Liver (tissue), 9 donors: ENCODE data around the gene TANGO6. TPM values are rescaled to one million over a fixed set of nuclear protein-coding genes. Genes with fewer than 3 reads are reported as not detected.

Experiments
- DNase-seq: peaks from one replicate; pipeline ENCODE4 v3.0.0-alpha.2; 2017; ENCODE audit warnings: low spot score
- H3K27ac ChIP-seq, 2 donors: one replicate each; pipeline ENCODE4 v1.7.0; 2013; ENCODE audit warnings: inconsistent platforms in 2 of 2, low read length in 2 of 2, control low read depth in 1 of 2, low read depth in 1 of 2, mild to moderate bottlenecking in 1 of 2
- H3K27me3 ChIP-seq, 4 donors: one replicate each; pipeline versions ENCODE4 v1.6.1 to v1.7.0; 2013; ENCODE audit warnings: low read length in 3 of 4, inconsistent platforms in 1 of 4, mild to moderate bottlenecking in 1 of 4, moderate library complexity in 1 of 4; ENCODE audit not compliant: control insufficient read depth in 4 of 4, insufficient read depth in 4 of 4
- H3K36me3 ChIP-seq, 4 donors: one replicate each; pipeline versions ENCODE4 v1.6.1 to v1.7.0; 2013; ENCODE audit warnings: low read length in 3 of 4, mild to moderate bottlenecking in 3 of 4, low read depth in 1 of 4, moderate library complexity in 1 of 4; ENCODE audit not compliant: control insufficient read depth in 4 of 4, insufficient read depth in 3 of 4
- H3K4me1 ChIP-seq, 4 donors: one replicate each; pipeline versions ENCODE4 v1.6.1 to v1.7.0; 2013; ENCODE audit warnings: low read length in 3 of 4, mild to moderate bottlenecking in 3 of 4, moderate library complexity in 1 of 4; ENCODE audit not compliant: control insufficient read depth in 4 of 4, insufficient read depth in 4 of 4
- H3K4me3 ChIP-seq, 3 donors: one replicate each; pipeline versions ENCODE4 v1.6.1 to v1.7.0; 2013; ENCODE audit warnings: low read length in 3 of 3, control low read depth in 1 of 3, low read depth in 1 of 3, mild to moderate bottlenecking in 1 of 3
- H3K9ac ChIP-seq, 2 donors: one replicate each; pipeline ENCODE4 v1.7.0; 2013; ENCODE audit warnings: low read length in 2 of 2, mild to moderate bottlenecking in 2 of 2, moderate library complexity in 2 of 2, control low read depth in 1 of 2, low read depth in 1 of 2
- H3K9me3 ChIP-seq, 4 donors: one replicate each; pipeline versions ENCODE4 v1.6.1 to v1.7.0; 2013; ENCODE audit warnings: low read length in 3 of 4; ENCODE audit not compliant: control insufficient read depth in 4 of 4
- ATF3 ChIP-seq: IDR thresholded peaks from 2 replicates; pipeline ENCODE4 v1.6.1; 2016; ENCODE audit warnings: antibody characterized with exemption
- CTCF ChIP-seq: fragments of 150-350 bp; IDR thresholded peaks from 2 replicates; pipeline ENCODE4 v1.5.1; 2017; ENCODE audit warnings: improper control_type of control experiment, low read depth, low read length; ENCODE audit not compliant: missing input control
- FOXA2 ChIP-seq: IDR thresholded peaks from 2 replicates; pipeline ENCODE4 v1.6.1; 2016; ENCODE audit warnings: antibody characterized with exemption
- GABPA ChIP-seq, 2 donors: IDR thresholded peaks in 1 of 2; conservative IDR thresholded peaks in 1 of 2; 2 replicates each; pipeline ENCODE4 v1.6.1; 2016; ENCODE audit warnings: antibody characterized with exemption in 2 of 2, mild to moderate bottlenecking in 1 of 2, moderate library complexity in 1 of 2
- NR2F2 ChIP-seq: IDR thresholded peaks from 2 replicates; pipeline ENCODE4 v1.6.1; 2016; ENCODE audit warnings: antibody characterized with exemption
- RAD21 ChIP-seq, 2 donors: IDR thresholded peaks; 2 replicates each; pipeline ENCODE4 v1.6.1; 2016; ENCODE audit warnings: antibody characterized with exemption in 2 of 2, mild to moderate bottlenecking in 2 of 2
- RXRA ChIP-seq, 2 donors: IDR thresholded peaks; 2 replicates each; pipeline ENCODE4 v1.6.1; 2017 to 2018; ENCODE audit warnings: antibody characterized with exemption in 2 of 2, mild to moderate bottlenecking in 1 of 2
- TAF1 ChIP-seq: conservative IDR thresholded peaks from 2 replicates; pipeline ENCODE4 v1.6.1; 2016; ENCODE audit warnings: antibody characterized with exemption, mild to moderate bottlenecking
- YY1 ChIP-seq: IDR thresholded peaks from 2 replicates; pipeline ENCODE4 v1.6.1; 2016; ENCODE audit warnings: antibody characterized with exemption, mild to moderate bottlenecking
- WGBS: extraction: QIAGEN DNeasy Blood & Tissue Kit; methylation state at CpG from one replicate; pipeline ENCODE4 v1.1.7; 2013; 5-methylcytosine and 5-hydroxymethylcytosine counted together
- polyA plus RNA-seq, 2 donors: library from polyadenylated mRNA; stranded (reverse) in 1 of 2; unstranded in 1 of 2; fragments of 200-250 nt in 1 of 2; fragments of >200 nt in 1 of 2; fragmentation: Nextera tagmentation in 1 of 2; extraction: Ambion mirVana in 1 of 2; gene quantifications; one replicate each; pipeline versions ENCODE4 v1.2.1 to v1.2.3, GENCODE V29; 2013 to 2015
- total RNA-seq, 2 donors: library from RNA; depleted of rRNA; stranded (reverse); fragments of >200 nt; gene quantifications; one replicate each; pipeline ENCODE4 v1.2.3, GENCODE V29; 2014
- TF ChIP-seq, protein P1 (sequence below): IDR thresholded peaks from 2 replicates; pipeline ENCODE4 v1.6.1; 2016; ENCODE audit warnings: antibody characterized with exemption
- TF ChIP-seq, protein P2 (sequence below): IDR thresholded peaks from 2 replicates; pipeline ENCODE4 v1.6.1; 2016; ENCODE audit warnings: antibody characterized with exemption, mild to moderate bottlenecking
- TF ChIP-seq, protein P3 (sequence below): IDR thresholded peaks from 2 replicates; pipeline ENCODE4 v1.6.1; 2016; ENCODE audit warnings: antibody characterized with exemption
- donor health status: healthy.
- donor health status: healthy.
- donor health status: healthy.
- donor health status: healthy.
- donor health status: healthy.

Gene TANGO6
- total and polyA plus RNA-seq, 4 donors, result 6.8 to 40.6 (median 10.5) TPM

- TF ChIP-seq, protein P1, sequence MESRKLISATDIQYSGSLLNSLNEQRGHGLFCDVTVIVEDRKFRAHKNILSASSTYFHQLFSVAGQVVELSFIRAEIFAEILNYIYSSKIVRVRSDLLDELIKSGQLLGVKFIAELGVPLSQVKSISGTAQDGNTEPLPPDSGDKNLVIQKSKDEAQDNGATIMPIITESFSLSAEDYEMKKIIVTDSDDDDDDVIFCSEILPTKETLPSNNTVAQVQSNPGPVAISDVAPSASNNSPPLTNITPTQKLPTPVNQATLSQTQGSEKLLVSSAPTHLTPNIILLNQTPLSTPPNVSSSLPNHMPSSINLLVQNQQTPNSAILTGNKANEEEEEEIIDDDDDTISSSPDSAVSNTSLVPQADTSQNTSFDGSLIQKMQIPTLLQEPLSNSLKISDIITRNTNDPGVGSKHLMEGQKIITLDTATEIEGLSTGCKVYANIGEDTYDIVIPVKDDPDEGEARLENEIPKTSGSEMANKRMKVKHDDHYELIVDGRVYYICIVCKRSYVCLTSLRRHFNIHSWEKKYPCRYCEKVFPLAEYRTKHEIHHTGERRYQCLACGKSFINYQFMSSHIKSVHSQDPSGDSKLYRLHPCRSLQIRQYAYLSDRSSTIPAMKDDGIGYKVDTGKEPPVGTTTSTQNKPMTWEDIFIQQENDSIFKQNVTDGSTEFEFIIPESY, result no peak
- TF ChIP-seq ATF3 (no peak), CTCF (no peak)
Observed at GRCh38 chr16:69131167-69131838, 288.0 kb downstream of the TANGO6 start (continued).

DNA sequence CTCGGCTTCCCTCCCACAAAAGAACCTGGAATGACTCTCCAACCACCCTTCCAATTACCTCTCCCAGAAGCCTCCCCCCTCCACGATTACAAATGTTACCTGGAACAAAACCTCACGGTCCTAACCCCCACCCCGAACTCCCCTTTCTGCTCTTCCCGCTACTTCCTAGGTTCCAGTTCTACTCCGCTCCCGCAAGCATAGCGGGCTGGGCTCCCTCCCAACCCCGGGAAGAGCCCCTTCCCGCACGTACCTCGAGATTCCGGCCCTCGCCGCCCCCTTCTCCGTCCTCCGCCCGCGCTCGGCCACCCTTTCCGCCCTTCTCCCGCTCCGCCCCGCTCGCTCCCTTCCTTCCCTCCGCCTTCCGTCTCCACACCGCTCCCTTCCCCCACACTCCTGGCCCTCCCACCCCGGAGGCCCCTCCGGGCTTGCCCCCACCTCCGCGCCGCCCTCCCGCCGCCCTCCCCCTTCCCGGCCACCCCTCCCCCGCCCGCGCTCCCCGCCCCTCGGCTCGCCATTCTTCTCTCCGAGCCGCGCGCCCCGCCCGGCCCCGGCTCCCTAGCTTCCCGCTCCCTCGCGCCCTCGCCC lies 288.6 kb downstream of the TANGO6 start:
- Histone ChIP-seq H3K36me3 (peaks cover 0 to 3% (median under 1%) of the 10 kb centered on the region in 4 donors), H3K4me1 (peaks cover 0 to 31% (median 16%) of the 10 kb centered on the region in 4 donors), H3K4me3 (peak overlapping the region; percentile 90 to 99 (median 93)), H3K9ac (peak overlapping the region; percentile 75 to 85), H3K9me3 (no peaks in the 10 kb centered on the region), H3K27ac (peak overlapping the region; percentile 86), H3K27me3 (no peaks in the 10 kb centered on the region)
- DNase-seq, result peak; percentile 81
- WGBS, result 1% methylated on average over 53 of the region's 53 CpGs
- TF ChIP-seq CTCF (no peak), FOXA2 (no peak), RAD21 (IDR thresholded peaks at IDR 0.05) (no peak), YY1 (no peak), RXRA (IDR thresholded peaks at IDR 0.05) (no peak), GABPA (IDR thresholded peaks at IDR 0.05 in 1 of 2, conservative IDR thresholded peaks at IDR 0.05 in 1 of 2) (no peak), TAF1 (no peak), NR2F2 (no peak), ATF3 (no peak)
- TF ChIP-seq, protein P1, result no peak
- TF ChIP-seq, protein P2, sequence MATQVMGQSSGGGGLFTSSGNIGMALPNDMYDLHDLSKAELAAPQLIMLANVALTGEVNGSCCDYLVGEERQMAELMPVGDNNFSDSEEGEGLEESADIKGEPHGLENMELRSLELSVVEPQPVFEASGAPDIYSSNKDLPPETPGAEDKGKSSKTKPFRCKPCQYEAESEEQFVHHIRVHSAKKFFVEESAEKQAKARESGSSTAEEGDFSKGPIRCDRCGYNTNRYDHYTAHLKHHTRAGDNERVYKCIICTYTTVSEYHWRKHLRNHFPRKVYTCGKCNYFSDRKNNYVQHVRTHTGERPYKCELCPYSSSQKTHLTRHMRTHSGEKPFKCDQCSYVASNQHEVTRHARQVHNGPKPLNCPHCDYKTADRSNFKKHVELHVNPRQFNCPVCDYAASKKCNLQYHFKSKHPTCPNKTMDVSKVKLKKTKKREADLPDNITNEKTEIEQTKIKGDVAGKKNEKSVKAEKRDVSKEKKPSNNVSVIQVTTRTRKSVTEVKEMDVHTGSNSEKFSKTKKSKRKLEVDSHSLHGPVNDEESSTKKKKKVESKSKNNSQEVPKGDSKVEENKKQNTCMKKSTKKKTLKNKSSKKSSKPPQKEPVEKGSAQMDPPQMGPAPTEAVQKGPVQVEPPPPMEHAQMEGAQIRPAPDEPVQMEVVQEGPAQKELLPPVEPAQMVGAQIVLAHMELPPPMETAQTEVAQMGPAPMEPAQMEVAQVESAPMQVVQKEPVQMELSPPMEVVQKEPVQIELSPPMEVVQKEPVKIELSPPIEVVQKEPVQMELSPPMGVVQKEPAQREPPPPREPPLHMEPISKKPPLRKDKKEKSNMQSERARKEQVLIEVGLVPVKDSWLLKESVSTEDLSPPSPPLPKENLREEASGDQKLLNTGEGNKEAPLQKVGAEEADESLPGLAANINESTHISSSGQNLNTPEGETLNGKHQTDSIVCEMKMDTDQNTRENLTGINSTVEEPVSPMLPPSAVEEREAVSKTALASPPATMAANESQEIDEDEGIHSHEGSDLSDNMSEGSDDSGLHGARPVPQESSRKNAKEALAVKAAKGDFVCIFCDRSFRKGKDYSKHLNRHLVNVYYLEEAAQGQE, result no peak
- TF ChIP-seq, protein P3, sequence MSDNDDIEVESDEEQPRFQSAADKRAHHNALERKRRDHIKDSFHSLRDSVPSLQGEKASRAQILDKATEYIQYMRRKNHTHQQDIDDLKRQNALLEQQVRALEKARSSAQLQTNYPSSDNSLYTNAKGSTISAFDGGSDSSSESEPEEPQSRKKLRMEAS, result no peak
